ENCODE data around the gene NUP205.

NUP205 gene

GRCh38 chr7:135537453-135537852, 20.3 kb upstream of the NUP205 start:
- no peak overlapping the region for H3K4me3 Mint-ChIP-seq
- TF ChIP-seq, protein P1, sequence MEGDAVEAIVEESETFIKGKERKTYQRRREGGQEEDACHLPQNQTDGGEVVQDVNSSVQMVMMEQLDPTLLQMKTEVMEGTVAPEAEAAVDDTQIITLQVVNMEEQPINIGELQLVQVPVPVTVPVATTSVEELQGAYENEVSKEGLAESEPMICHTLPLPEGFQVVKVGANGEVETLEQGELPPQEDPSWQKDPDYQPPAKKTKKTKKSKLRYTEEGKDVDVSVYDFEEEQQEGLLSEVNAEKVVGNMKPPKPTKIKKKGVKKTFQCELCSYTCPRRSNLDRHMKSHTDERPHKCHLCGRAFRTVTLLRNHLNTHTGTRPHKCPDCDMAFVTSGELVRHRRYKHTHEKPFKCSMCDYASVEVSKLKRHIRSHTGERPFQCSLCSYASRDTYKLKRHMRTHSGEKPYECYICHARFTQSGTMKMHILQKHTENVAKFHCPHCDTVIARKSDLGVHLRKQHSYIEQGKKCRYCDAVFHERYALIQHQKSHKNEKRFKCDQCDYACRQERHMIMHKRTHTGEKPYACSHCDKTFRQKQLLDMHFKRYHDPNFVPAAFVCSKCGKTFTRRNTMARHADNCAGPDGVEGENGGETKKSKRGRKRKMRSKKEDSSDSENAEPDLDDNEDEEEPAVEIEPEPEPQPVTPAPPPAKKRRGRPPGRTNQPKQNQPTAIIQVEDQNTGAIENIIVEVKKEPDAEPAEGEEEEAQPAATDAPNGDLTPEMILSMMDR (IDR thresholded peaks at IDR 0.05; ENCODE audit: unreplicated experiment in 3 of 3) = no peak
- no peak overlapping the region for H3K27ac Mint-ChIP-seq
- H3K36me3 Mint-ChIP-seq (ENCODE audit: low read depth) = no peaks in the 10 kb centered on the region
- no peaks in the 10 kb centered on the region for H3K9me3 Mint-ChIP-seq
- H3K27me3 Mint-ChIP-seq (ENCODE audit: low read depth) = no peaks in the 10 kb centered on the region
- H3K4me1 Mint-ChIP-seq = peaks cover 15% of the 10 kb centered on the region

GRCh38 chr7:135537905-135538304, 19.8 kb upstream of the NUP205 start:
- Mint-ChIP-seq H3K27ac (peak overlapping the region in 2 of 3 experiments; percentile 14 to 51), H3K27me3 (ENCODE audit: low read depth) (no peaks in the 10 kb centered on the region), H3K36me3 (ENCODE audit: low read depth) (no peaks in the 10 kb centered on the region), H3K4me1 (peaks cover 15% of the 10 kb centered on the region), H3K4me3 (no peak overlapping the region), H3K9me3 (no peaks in the 10 kb centered on the region)
- TF ChIP-seq, protein P1 (IDR thresholded peaks at IDR 0.05; ENCODE audit: unreplicated experiment in 3 of 3) = no peak

GRCh38 chr7:135538376-135538775, 19.3 kb upstream of the NUP205 start:
- no peak overlapping the region for H3K4me3 Mint-ChIP-seq
- H3K27me3 Mint-ChIP-seq (ENCODE audit: low read depth) = no peaks in the 10 kb centered on the region
- peak overlapping the region in 2 of 3 experiments; percentile 14 to 51 for H3K27ac Mint-ChIP-seq
- H3K4me1 Mint-ChIP-seq = peaks cover 15% of the 10 kb centered on the region
- TF ChIP-seq, protein P1 (IDR thresholded peaks at IDR 0.05; ENCODE audit: unreplicated experiment in 3 of 3) = no peak
- no peaks in the 10 kb centered on the region for H3K36me3 Mint-ChIP-seq (ENCODE audit: low read depth)
- H3K9me3 Mint-ChIP-seq = no peaks in the 10 kb centered on the region

DNA sequence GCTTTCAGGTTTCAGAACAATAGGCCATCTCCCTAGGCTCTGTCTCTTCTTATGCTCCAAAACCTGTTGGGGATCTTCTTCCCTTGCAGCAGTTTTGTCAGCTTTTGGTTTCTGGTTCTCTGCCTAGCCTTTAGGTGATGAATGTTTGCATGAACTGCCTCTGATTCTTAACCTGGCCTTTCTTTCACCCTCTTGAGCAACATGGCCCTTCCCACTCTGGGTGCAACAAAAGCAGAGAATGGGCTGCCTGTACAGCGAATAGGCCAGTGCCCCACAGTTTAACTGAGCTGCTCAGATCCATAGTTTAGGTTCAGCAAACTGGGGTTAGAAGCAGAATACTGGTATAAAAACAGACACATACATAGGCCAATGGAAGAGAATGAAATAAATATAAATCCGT, 18.1 kb upstream of the NUP205 start:
- Mint-ChIP-seq H3K4me1 (peaks cover 15% of the 10 kb centered on the region), H3K27ac (peak overlapping the region in 2 of 3 experiments; percentile 33 to 35), H3K9me3 (no peaks in the 10 kb centered on the region), H3K36me3 (ENCODE audit: low read depth) (no peaks in the 10 kb centered on the region), H3K27me3 (ENCODE audit: low read depth) (no peaks in the 10 kb centered on the region), H3K4me3 (no peak overlapping the region)
- TF ChIP-seq, protein P1 (IDR thresholded peaks at IDR 0.05; ENCODE audit: unreplicated experiment in 3 of 3) = no peak

DNA sequence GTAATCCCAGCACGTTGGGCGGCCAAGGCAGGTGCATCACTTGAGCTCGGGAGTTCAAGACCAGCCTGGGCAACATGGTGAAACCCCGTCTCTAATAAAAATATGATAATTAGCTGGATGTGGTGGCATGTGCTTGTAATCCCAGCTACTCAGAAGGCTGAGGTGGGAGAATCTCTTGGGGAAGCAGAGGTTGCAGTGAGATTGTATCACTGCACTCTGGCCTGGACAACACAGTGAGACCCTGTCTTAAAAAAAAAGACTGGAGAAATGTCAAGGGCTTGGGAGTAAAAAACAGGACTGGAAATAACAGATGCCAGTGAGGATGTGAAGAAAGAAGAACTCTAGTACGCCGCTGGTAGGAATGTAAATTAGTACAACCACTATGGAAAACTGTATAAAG, 16.7 kb upstream of the NUP205 start:
- TF ChIP-seq, protein P1 (IDR thresholded peaks at IDR 0.05; ENCODE audit: unreplicated experiment in 3 of 3) = no peak
- Mint-ChIP-seq H3K27ac (no peak overlapping the region), H3K4me1 (peaks cover 10% of the 10 kb centered on the region), H3K27me3 (ENCODE audit: low read depth) (no peaks in the 10 kb centered on the region), H3K9me3 (no peaks in the 10 kb centered on the region), H3K36me3 (ENCODE audit: low read depth) (no peaks in the 10 kb centered on the region), H3K4me3 (no peak overlapping the region)

GRCh38 chr7:135550196-135550595, 7.5 kb upstream of the NUP205 start:
- Mint-ChIP-seq H3K36me3 (ENCODE audit: low read depth) (no peaks in the 10 kb centered on the region), H3K27me3 (ENCODE audit: low read depth) (peaks cover 4% of the 10 kb centered on the region), H3K27ac (no peak overlapping the region), H3K4me1 (no peaks in the 10 kb centered on the region), H3K4me3 (no peak overlapping the region), H3K9me3 (no peaks in the 10 kb centered on the region)
- TF ChIP-seq, protein P1 (IDR thresholded peaks at IDR 0.05; ENCODE audit: unreplicated experiment in 3 of 3) = no peak

Measured in nephron (organoid).